ENCODE results near the gene ITGB2. TPM values are rescaled to one million over a fixed set of nuclear protein-coding genes. Genes with fewer than 3 reads are reported as not detected.

ITGB2 gene
- polyA plus RNA-seq, 1 of the 3 experiments (the other 2 are of a cell fraction), result 0.77 TPM

- H3K27ac ChIP-seq (ENCODE audit: low read depth in 2 of 2, low read length in 1 of 2), result no peak overlapping the region
- H3F3A ChIP-seq (replicated peaks; ENCODE audit: insufficient read depth), result peaks cover under 1% of the 10 kb centered on the region
- no peaks in the 10 kb centered on the region for H3K9me3 ChIP-seq
- H3K9ac ChIP-seq, result no peak overlapping the region
- no peak overlapping the region for H2AFZ ChIP-seq (ENCODE audit: low read depth)
- no peaks in the 10 kb centered on the region for H3K27me3 ChIP-seq (ENCODE audit: insufficient read depth)
- no peak overlapping the region for H3K4me2 ChIP-seq
- H3K4me3 ChIP-seq (ENCODE audit: low read depth in 2 of 2, low read length in 1 of 2), result no peak overlapping the region
- ChIA-PET POLR2A (no interaction called here), CTCF (interaction anchor here (1.0 to 16.8 kb wide), 5 partner anchors 16 to 337 kb away, joined by 3 to 357 read pairs (median 3); partner anchors contain the start of genes SLX9 and UBE2G2)
- no peaks in the 10 kb centered on the region for H4K20me1 ChIP-seq (ENCODE audit: insufficient read depth)
- H3K36me3 ChIP-seq (replicated peaks in 1 of 2; ENCODE audit: control insufficient read depth in 1 of 2, insufficient read depth in 2 of 2, low read length in 1 of 2), result peaks cover 8 to 54% of the 10 kb centered on the region in 2 experiments
- TF ChIP-seq TEAD4 (IDR thresholded peaks at IDR 0.05; ENCODE audit: borderline replicate concordance, insufficient read depth), result no peak
- TF ChIP-seq NFIC (IDR thresholded peaks at IDR 0.05; ENCODE audit: borderline replicate concordance), result no peak
- no peak for TF ChIP-seq RFX5 (IDR thresholded peaks at IDR 0.05; ENCODE audit: low read length)
- no peak for TF ChIP-seq EP300 (IDR thresholded peaks at IDR 0.05; ENCODE audit: borderline replicate concordance in 1 of 2, low read depth in 1 of 2, low read length in 1 of 2)
- no peak for TF ChIP-seq PBX3 (IDR thresholded peaks at IDR 0.05)
- TF ChIP-seq USF1 (IDR thresholded peaks at IDR 0.05; ENCODE audit: borderline replicate concordance, low read depth), result no peak
- TF ChIP-seq RXRA (IDR thresholded peaks at IDR 0.05; ENCODE audit: borderline replicate concordance, low read depth), result no peak
- TF ChIP-seq ELF1 (IDR thresholded peaks at IDR 0.05), result no peak
- H3K79me2 ChIP-seq (ENCODE audit: insufficient read depth), result peaks cover 44% of the 10 kb centered on the region; the same call in 1 of the 2 replicates
- H3K4me1 ChIP-seq (ENCODE audit: control insufficient read depth in 1 of 2, insufficient read depth in 2 of 2, low read depth in 1 of 2, low read length in 1 of 2), result peaks cover 0 to 14% of the 10 kb centered on the region in 2 experiments; a peak in 2 of 4 replicates
- 90% methylated on average over 15 of the region's 16 CpGs for WGBS (ENCODE audit: low lambda C conversion rate)
- DNase-seq, result no peak
- H3K9me2 ChIP-seq, result no peaks in the 10 kb centered on the region
Observed at GRCh38 chr21:44955798-44956175, 35.1 kb upstream of the ITGB2 start.

- TF ChIP-seq ELF1 (IDR thresholded peaks at IDR 0.05), result no peak
- TF ChIP-seq POLR2AphosphoS5 (IDR thresholded peaks at IDR 0.05; ENCODE audit: low read depth, low read length), result no peak
- TF ChIP-seq CTCF (IDR thresholded peaks at IDR 0.05), result no peak
- TF ChIP-seq IRF3 (IDR thresholded peaks at IDR 0.05; ENCODE audit: low read depth, low read length), result no peak
- TF ChIP-seq SIN3A (IDR thresholded peaks at IDR 0.05; ENCODE audit: borderline replicate concordance, low read depth, low read length), result no peak
- TF ChIP-seq PBX3 (IDR thresholded peaks at IDR 0.05), result no peak
- TF ChIP-seq RCOR1 (IDR thresholded peaks at IDR 0.05; ENCODE audit: low read length), result no peak
- TF ChIP-seq FOXM1 (IDR thresholded peaks at IDR 0.05; ENCODE audit: low read depth), result no peak
- no peak for TF ChIP-seq MXI1 (IDR thresholded peaks at IDR 0.05; ENCODE audit: low read depth, low read length)
- TF ChIP-seq TEAD4 (IDR thresholded peaks at IDR 0.05; ENCODE audit: borderline replicate concordance, insufficient read depth), result no peak
- Histone ChIP-seq H3K79me2 (ENCODE audit: insufficient read depth) (peaks cover 47% of the 10 kb centered on the region; the same call in 1 of the 2 replicates), H3K9me3 (no peaks in the 10 kb centered on the region), H3K4me2 (no peak overlapping the region), H3K4me3 (ENCODE audit: low read depth in 2 of 2, low read length in 1 of 2) (no peak overlapping the region), H3K36me3 (replicated peaks in 1 of 2; ENCODE audit: control insufficient read depth in 1 of 2, insufficient read depth in 2 of 2, low read length in 1 of 2) (peaks cover 4 to 52% of the 10 kb centered on the region in 2 experiments), H4K20me1 (ENCODE audit: insufficient read depth) (peaks cover 4% of the 10 kb centered on the region; the same call in 1 of the 2 replicates), H2AFZ (ENCODE audit: low read depth) (no peak overlapping the region), H3K9me2 (no peaks in the 10 kb centered on the region), H3K9ac (no peak overlapping the region), H3K27me3 (ENCODE audit: insufficient read depth) (no peaks in the 10 kb centered on the region), H3K4me1 (ENCODE audit: control insufficient read depth in 1 of 2, insufficient read depth in 2 of 2, low read depth in 1 of 2, low read length in 1 of 2) (peaks cover 0 to 14% of the 10 kb centered on the region in 2 experiments; a peak in 2 of 4 replicates), H3K27ac (ENCODE audit: low read depth in 2 of 2, low read length in 1 of 2) (no peak overlapping the region), H3F3A (replicated peaks; ENCODE audit: insufficient read depth) (no peaks in the 10 kb centered on the region)
- POLR2A ChIA-PET, result no interaction called here
- no peak for DNase-seq
- 93% methylated on average over 21 of the region's 21 CpGs for WGBS (ENCODE audit: low lambda C conversion rate)
- CTCF ChIA-PET, result interaction anchor here (0.8 to 16.8 kb wide), 6 partner anchors 15 to 337 kb away, joined by 3 to 357 read pairs (median 3); partner anchors contain the start of genes SLX9 and UBE2G2
Observed at GRCh38 chr21:44955141-44955797, 34.6 kb upstream of the ITGB2 start.
